Heart right ventricle (tissue), 16 donors: ENCODE data around the gene CAMSAP1. TPM values are rescaled to one million over a fixed set of nuclear protein-coding genes. Genes with fewer than 3 reads are reported as not detected.

Experiments used
- ATAC-seq, 8 donors: fragments of 200-7000 bp; cut with Tn5 transposase; one replicate each; pipeline ENCODE4 v1.9.1; 2020; ENCODE audit warnings: mild to moderate bottlenecking in 8 of 8, moderate library complexity in 8 of 8, moderate number of reproducible peaks in 1 of 8
- DNase-seq, 2 donors: peaks; one replicate each; pipeline ENCODE4 v3.0.0-alpha.2; 2020
- H3K27ac ChIP-seq, 10 donors: fragments of 200-600 bp; sonication (generic) in 2 of 10; one replicate each; pipeline versions ENCODE4 v1.5.0 to v1.8.0; 2020 to 2022; ENCODE audit warnings: mild to moderate bottlenecking in 3 of 10
- H3K27me3 ChIP-seq, 7 donors: fragments of 200-600 bp; one replicate each; pipeline ENCODE4 v1.8.0; 2021 to 2022; ENCODE audit warnings: mild to moderate bottlenecking in 2 of 7
- H3K36me3 ChIP-seq, 9 donors: fragments of 200-600 bp; sonication (generic) in 1 of 9; one replicate each; pipeline versions ENCODE4 v1.5.0 to v1.8.0; 2020 to 2022; ENCODE audit warnings: mild to moderate bottlenecking in 2 of 9
- H3K4me1 ChIP-seq, 9 donors: fragments of 200-600 bp; sonication (generic) in 1 of 9; one replicate each; pipeline versions ENCODE4 v1.5.0 to v1.8.0; 2020 to 2022; ENCODE audit warnings: mild to moderate bottlenecking in 4 of 9
- H3K4me3 ChIP-seq, 10 donors: fragments of 200-600 bp; sonication (generic) in 2 of 10; one replicate each; pipeline versions ENCODE4 v1.5.0 to v1.8.0; 2020 to 2022; ENCODE audit warnings: mild to moderate bottlenecking in 7 of 10, moderate library complexity in 2 of 10
- H3K9me3 ChIP-seq, 11 donors: fragments of 200-600 bp in 10 of 11; sonication (generic) in 2 of 11; one replicate each; pipeline versions ENCODE4 v1.5.0 to v1.8.0; 2013 to 2022; ENCODE audit warnings: mild to moderate bottlenecking in 2 of 11, control low read depth in 1 of 11, moderate library complexity in 1 of 11
- WGBS, 2 donors: extraction: QIAGEN DNeasy Blood & Tissue Kit; methylation state at CpG; one replicate each; pipeline ENCODE4 v1.1.7; 2013; ENCODE audit warnings: inconsistent platforms in 1 of 2; 5-methylcytosine and 5-hydroxymethylcytosine counted together
- intact Hi-C, 10 donors: fragments of 100-400 bp; cut with DNase I; formaldehyde crosslinking; loops; one replicate each; pipeline versions ENCODE4 v1.11.1 to v1.14.2; 2022
- polyA plus RNA-seq, 2 donors: library from polyadenylated mRNA; stranded (reverse); fragments of 200-250 nt; gene quantifications; one replicate each; pipeline ENCODE4 v1.2.3, GENCODE V29; 2013
- total RNA-seq, 10 donors: library from RNA; stranded (reverse); fragmentation: NEBNext Ultra II Directional in 3 of 10; extraction: Animal tissue kit (Norgen Biotek cat#: 25700) in 3 of 10; gene quantifications; one replicate each; pipeline versions ENCODE4 v1.2.1 to v1.2.4, GENCODE V29; 2021 to 2023
- TF ChIP-seq, protein P1 (sequence below), 9 donors: fragments of 200-600 bp; sonication (generic) in 2 of 9; IDR thresholded peaks; one replicate each; pipeline versions ENCODE4 v1.5.0 to v1.8.0; 2021 to 2022; ENCODE audit warnings: antibody characterized with exemption in 9 of 9, mild to moderate bottlenecking in 5 of 9, moderate library complexity in 1 of 9
- donor health status: Arrhythmogenic right ventricular cardiomyopathy.
- donor health status: ischemic (EF 13 %, LVEDD 7.1; RV severe dilation, severe dysfunction).
- donor health status: healthy with polysubstance abuse.
- donor health status: DM: no; HTN: yes; CAD: no.
- donor health status: DM: no; HTN: no; CAD: no.
- donor health status: ischemic (EF 25% LVEDD 6.9; RV normal size, moderate dysfunction).
- donor health status: ischemic (EF 25% LVEDD 5.7; RV mildly dilated, moderate dysfunction).
- donor health status: healthy.
- donor health status: DM: yes; HTN: yes; CAD: no.
- donor health status: Ischemic cardiomyopathy.
- donor health status: ischemic (EF 35%, LVEDD 5.7; RV mildly dilated, moderate dysfunction).
- donor health status: nonischemic (EF 11% LVEDD 7.7; RV severe dilation, severe dysfunction).
- donor health status: DM: yes; HTN: yes; CAD: no.
- donor health status: PGD.
- donor health status: ischemic (EF 29% LVEDD 5.4; RV normal size, mild dysfunction).
- donor health status: nonischemic (EF 23%, LVEDD 6.1; RV moderate dilation, normal function).

The CAMSAP1 gene
- total and polyA plus RNA-seq, 12 donors, result 6.7 to 25.0 (median 19.4) TPM

DNA sequence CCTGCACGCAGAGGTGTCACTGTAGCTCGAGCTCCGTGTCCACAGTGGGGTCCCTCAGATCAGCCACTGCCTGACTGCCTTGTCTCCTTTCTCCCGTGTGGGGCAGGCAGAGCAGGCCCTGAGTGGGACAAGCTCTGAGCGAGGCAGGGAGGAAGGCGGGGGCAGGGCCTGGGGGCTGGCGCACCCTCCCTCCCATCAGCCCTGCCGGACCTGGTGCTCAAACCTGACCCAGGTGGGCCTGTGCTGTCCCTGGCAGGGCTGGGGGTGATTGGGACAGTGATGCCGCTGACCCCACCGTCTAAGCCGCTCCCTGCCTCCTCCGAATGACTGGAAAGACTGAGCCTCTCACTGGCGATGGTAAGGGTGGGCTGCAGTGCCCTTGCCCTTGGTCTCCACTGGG, 144.4 kb downstream of the CAMSAP1 start:
- Histone ChIP-seq H3K4me1 (no peaks in the 10 kb centered on the region), H3K27me3 (no peaks in the 10 kb centered on the region), H3K27ac (no peak overlapping the region), H3K36me3 (no peaks in the 10 kb centered on the region), H3K9me3 (peaks cover 0 to 24% (median 6%) of the 10 kb centered on the region in 11 donors), H3K4me3 (no peak overlapping the region)
- intact Hi-C loops, result no loop called here
- ATAC-seq, result no peak
- WGBS, 2 donors, result 80 to 86% methylated on average over 13 of the region's 13 CpGs
- TF ChIP-seq, protein P1, sequence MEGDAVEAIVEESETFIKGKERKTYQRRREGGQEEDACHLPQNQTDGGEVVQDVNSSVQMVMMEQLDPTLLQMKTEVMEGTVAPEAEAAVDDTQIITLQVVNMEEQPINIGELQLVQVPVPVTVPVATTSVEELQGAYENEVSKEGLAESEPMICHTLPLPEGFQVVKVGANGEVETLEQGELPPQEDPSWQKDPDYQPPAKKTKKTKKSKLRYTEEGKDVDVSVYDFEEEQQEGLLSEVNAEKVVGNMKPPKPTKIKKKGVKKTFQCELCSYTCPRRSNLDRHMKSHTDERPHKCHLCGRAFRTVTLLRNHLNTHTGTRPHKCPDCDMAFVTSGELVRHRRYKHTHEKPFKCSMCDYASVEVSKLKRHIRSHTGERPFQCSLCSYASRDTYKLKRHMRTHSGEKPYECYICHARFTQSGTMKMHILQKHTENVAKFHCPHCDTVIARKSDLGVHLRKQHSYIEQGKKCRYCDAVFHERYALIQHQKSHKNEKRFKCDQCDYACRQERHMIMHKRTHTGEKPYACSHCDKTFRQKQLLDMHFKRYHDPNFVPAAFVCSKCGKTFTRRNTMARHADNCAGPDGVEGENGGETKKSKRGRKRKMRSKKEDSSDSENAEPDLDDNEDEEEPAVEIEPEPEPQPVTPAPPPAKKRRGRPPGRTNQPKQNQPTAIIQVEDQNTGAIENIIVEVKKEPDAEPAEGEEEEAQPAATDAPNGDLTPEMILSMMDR (IDR thresholded peaks at IDR 0.05), result no peak
- DNase-seq, result no peak

DNA sequence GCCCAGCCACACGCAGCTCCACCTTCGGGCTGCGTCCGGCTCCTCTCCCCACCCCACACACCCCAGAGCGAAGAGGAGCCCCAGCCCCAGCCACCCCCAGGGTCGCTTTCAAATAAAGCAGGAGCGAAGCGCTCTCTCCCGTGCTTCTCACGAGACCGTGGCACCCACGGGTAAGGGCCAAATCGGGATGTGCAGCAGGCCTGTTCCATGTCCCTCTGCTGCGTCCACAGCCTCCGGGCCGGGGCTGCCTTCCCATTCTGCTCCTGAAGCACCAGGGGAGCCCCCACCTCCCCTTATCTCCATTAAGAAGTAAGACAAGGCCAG, 145.5 kb downstream of the CAMSAP1 start:
- Histone ChIP-seq H3K36me3 (no peaks in the 10 kb centered on the region), H3K4me1 (no peaks in the 10 kb centered on the region), H3K27me3 (no peaks in the 10 kb centered on the region), H3K9me3 (peaks cover 0 to 20% (median 6%) of the 10 kb centered on the region in 11 donors), H3K27ac (no peak overlapping the region), H3K4me3 (no peak overlapping the region)
- TF ChIP-seq, protein P1 (IDR thresholded peaks at IDR 0.05), result no peak
- WGBS, 2 donors, result 84 to 88% methylated on average over 16 of the region's 16 CpGs
- DNase-seq, result no peak
- ATAC-seq, result no peak
- intact Hi-C loops, result no loop called here

DNA sequence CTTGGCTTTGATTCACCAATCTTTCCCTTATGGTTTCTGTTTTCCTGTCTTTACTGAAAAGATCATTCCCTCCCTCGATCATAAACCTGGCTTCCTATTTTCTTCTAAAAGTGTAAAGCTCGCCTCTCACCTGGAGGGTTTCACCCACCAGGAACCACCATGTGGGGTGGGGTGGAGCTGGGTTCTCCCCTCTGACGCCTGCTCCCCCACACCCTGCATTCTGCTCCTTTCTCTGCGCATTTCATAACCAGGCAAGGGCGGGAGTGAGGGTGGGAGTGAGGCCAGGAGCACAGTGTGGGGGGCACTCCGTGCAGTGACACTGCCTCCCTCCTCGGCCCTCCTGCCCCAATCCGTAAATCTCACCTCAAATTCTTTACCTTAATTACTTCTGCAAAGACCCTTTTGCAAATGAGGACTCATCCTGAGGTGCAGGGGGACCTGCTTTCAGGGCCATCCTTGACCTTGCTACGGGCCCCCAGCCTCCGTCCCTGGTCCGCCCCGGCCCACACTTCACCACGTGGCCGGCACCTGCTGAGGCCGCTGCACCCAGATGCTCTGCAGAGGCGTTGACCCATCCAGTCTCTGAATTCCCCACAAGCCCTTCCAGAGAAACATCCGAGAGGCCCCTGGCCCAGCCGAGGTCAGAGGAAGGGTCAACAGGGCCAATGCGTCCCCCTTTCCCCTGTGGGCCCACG, 146.0 kb downstream of the CAMSAP1 start:
- Histone ChIP-seq H3K9me3 (peaks cover 0 to 15% (median 5%) of the 10 kb centered on the region in 11 donors), H3K27ac (no peak overlapping the region), H3K27me3 (no peaks in the 10 kb centered on the region), H3K4me3 (no peak overlapping the region), H3K4me1 (no peaks in the 10 kb centered on the region), H3K36me3 (no peaks in the 10 kb centered on the region)
- intact Hi-C loops, result no loop called here
- TF ChIP-seq, protein P1 (IDR thresholded peaks at IDR 0.05), result no peak
- DNase-seq (no peak), ATAC-seq (no peak)
- WGBS, 2 donors, result 69 to 78% methylated on average over 20 of the region's 20 CpGs

DNA sequence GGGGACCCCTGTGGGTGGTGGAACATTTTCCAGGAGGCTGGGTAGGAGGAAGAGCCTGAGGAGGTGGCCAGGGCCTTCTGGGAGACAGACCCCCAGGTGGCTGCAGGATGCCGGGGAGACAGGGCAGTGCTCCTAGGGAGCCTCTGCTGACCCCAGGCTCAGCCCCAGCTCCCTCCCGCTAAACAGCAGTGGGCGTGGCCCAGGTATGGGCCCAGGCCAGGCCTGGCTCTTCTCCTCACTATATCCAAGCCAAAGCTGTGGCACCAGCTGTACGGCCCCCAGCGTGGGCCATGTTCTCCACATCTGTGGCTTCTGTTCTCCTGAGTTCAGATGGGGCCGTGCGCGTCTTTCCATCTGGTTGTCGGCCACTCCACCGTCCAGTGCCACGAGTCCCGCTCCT, 146.9 kb downstream of the CAMSAP1 start:
- TF ChIP-seq, protein P1 (IDR thresholded peaks at IDR 0.05), result no peak
- no peaks in the 10 kb centered on the region for H3K27me3 ChIP-seq
- DNase-seq (no peak), ATAC-seq (no peak)
- H3K36me3 ChIP-seq, result no peaks in the 10 kb centered on the region
- H3K4me1 ChIP-seq, result no peaks in the 10 kb centered on the region
- no peak overlapping the region for H3K27ac ChIP-seq
- intact Hi-C loops, result no loop called here
- 81 to 88% methylated on average over 12 of the region's 12 CpGs for WGBS, 2 donors
- H3K4me3 ChIP-seq, result no peak overlapping the region
- H3K9me3 ChIP-seq, result peaks cover 0 to 6% (median 0%) of the 10 kb centered on the region in 11 donors
